ENCODE data around the gene CKAP4. TPM values are rescaled to one million over a fixed set of nuclear protein-coding genes. Genes with fewer than 3 reads are reported as not detected.

Gene CKAP4
- total RNA-seq: 10 to 100 TPM; 48.3 to 82.6 TPM
- 10 to 100 TPM; 15.3 to 82.1 TPM for polyA plus RNA-seq
- long read RNA-seq, donor 1, transcript CKAP4-201 (2 exons, 3,093 nt): major isoform, 61 of 67 reads
- long read RNA-seq, donor 1, partial matches to known transcripts: 6 of 67 reads
- long read RNA-seq, donor 1, other reads (novel, unspliced or antisense): 0 of 67 reads
- long read RNA-seq, donor 2, transcript CKAP4-201 (2 exons, 3,093 nt): major isoform, 26 of 26 reads
- long read RNA-seq, donor 2, partial matches to known transcripts: 0 of 26 reads
- long read RNA-seq, donor 2, other reads (novel, unspliced or antisense): 0 of 26 reads
- long read RNA-seq, donor 3, transcript CKAP4-201 (2 exons, 3,093 nt): major isoform, 20 of 66 reads
- long read RNA-seq, donor 3, partial matches to known transcripts: 46 of 66 reads
- long read RNA-seq, donor 3, other reads (novel, unspliced or antisense): 0 of 66 reads
- long read RNA-seq, donor 4, transcript CKAP4-201 (2 exons, 3,093 nt): major isoform, 16 of 16 reads
- long read RNA-seq, donor 4, partial matches to known transcripts: 0 of 16 reads
- long read RNA-seq, donor 4, other reads (novel, unspliced or antisense): 0 of 16 reads
- long read RNA-seq, donor 5, transcript CKAP4-201 (2 exons, 3,093 nt): major isoform, 49 of 49 reads
- long read RNA-seq, donor 5, partial matches to known transcripts: 0 of 49 reads
- long read RNA-seq, donor 5, other reads (novel, unspliced or antisense): 0 of 49 reads

- H3K4me3 ChIP-seq: peak within 1 kb of the TSS; percentile 73
- peaks cover 0 to 8% (median 3%) of the 10 kb centered on the region in 4 donors for H3K36me3 ChIP-seq (ENCODE audit: control insufficient read depth in 4 of 4, insufficient read depth in 4 of 4, low read length in 4 of 4)
- 1% methylated on average over 27 to 102 of the region's 102 CpGs for WGBS, 2 donors
- peaks cover 0 to 32% (median 10%) of the 10 kb centered on the region in 5 donors for H3K4me1 ChIP-seq (ENCODE audit: control insufficient read depth in 5 of 5, insufficient read depth in 5 of 5, low read length in 5 of 5)
- no peak for TF ChIP-seq CTCF (IDR thresholded peaks at IDR 0.05; ENCODE audit: control extremely low read depth, extremely low read depth)
- peak within 1 kb of the TSS; percentile 99 for H3K27ac ChIP-seq (ENCODE audit: low read depth in 1 of 2, low read length in 1 of 2)
- H3K9ac ChIP-seq (ENCODE audit: insufficient read depth in 1 of 2, low read length in 2 of 2): peak within 1 kb of the TSS; percentile 88 to 89
- DNase-seq: peak; percentile 85 to 95 (median 89)
- H3K9me3 ChIP-seq (ENCODE audit: control insufficient read depth in 4 of 4, insufficient read depth in 3 of 4, low read length in 3 of 4): no peaks in the 10 kb centered on the region
- peak; percentile 82 for ATAC-seq (ENCODE audit: insufficient read depth, low FRiP score)
- H3K27me3 ChIP-seq (ENCODE audit: control insufficient read depth in 3 of 3, insufficient read depth in 3 of 3, low read length in 2 of 3): no peaks in the 10 kb centered on the region
Measured at GRCh38 chr12:106247674-106248311, at the start of gene CKAP4. Gene CKAP4, minus strand, starts transcription at chr12:106248020. Its CDS starts 169 bp downstream, at chr12:106247851.

GRCh38 chr12:106297075-106297474 lies 49.3 kb upstream of the CKAP4 start:
- TF ChIP-seq CTCF (IDR thresholded peaks at IDR 0.05; ENCODE audit: control extremely low read depth, extremely low read depth): no peak
- Histone ChIP-seq H3K4me3 (no peak overlapping the region), H3K9ac (ENCODE audit: insufficient read depth in 1 of 2, low read length in 2 of 2) (no peak overlapping the region), H3K27me3 (ENCODE audit: control insufficient read depth in 3 of 3, insufficient read depth in 3 of 3, low read length in 2 of 3) (no peaks in the 10 kb centered on the region), H3K9me3 (ENCODE audit: control insufficient read depth in 4 of 4, insufficient read depth in 3 of 4, low read length in 3 of 4) (no peaks in the 10 kb centered on the region), H3K36me3 (ENCODE audit: control insufficient read depth in 4 of 4, insufficient read depth in 4 of 4, low read length in 4 of 4) (no peaks in the 10 kb centered on the region), H3K27ac (ENCODE audit: low read depth in 1 of 2, low read length in 1 of 2) (peak overlapping the region in 1 of 2 donors; percentile 86), H3K4me1 (ENCODE audit: control insufficient read depth in 5 of 5, insufficient read depth in 5 of 5, low read length in 5 of 5) (peaks cover 0 to 8% (median 5%) of the 10 kb centered on the region in 5 donors)
- no peak for DNase-seq
- ATAC-seq (ENCODE audit: insufficient read depth, low FRiP score): no peak
- WGBS, 2 donors: 89 to 90% methylated on average over 3 of the region's 3 CpGs

- no peaks in the 10 kb centered on the region for H3K9me3 ChIP-seq (ENCODE audit: control insufficient read depth in 4 of 4, insufficient read depth in 3 of 4, low read length in 3 of 4)
- 84 to 94% methylated on average over 8 of the region's 8 CpGs for WGBS, 2 donors
- DNase-seq (no peak), ATAC-seq (ENCODE audit: insufficient read depth, low FRiP score) (peak; percentile 48)
- no peaks in the 10 kb centered on the region for H3K27me3 ChIP-seq (ENCODE audit: control insufficient read depth in 3 of 3, insufficient read depth in 3 of 3, low read length in 2 of 3)
- H3K4me1 ChIP-seq (ENCODE audit: control insufficient read depth in 5 of 5, insufficient read depth in 5 of 5, low read length in 5 of 5): peaks cover 0 to 8% (median 1%) of the 10 kb centered on the region in 5 donors
- no peak for TF ChIP-seq CTCF (IDR thresholded peaks at IDR 0.05; ENCODE audit: control extremely low read depth, extremely low read depth)
- H3K36me3 ChIP-seq (ENCODE audit: control insufficient read depth in 4 of 4, insufficient read depth in 4 of 4, low read length in 4 of 4): no peaks in the 10 kb centered on the region
- H3K4me3 ChIP-seq: no peak overlapping the region
- H3K9ac ChIP-seq (ENCODE audit: insufficient read depth in 1 of 2, low read length in 2 of 2): no peak overlapping the region
- H3K27ac ChIP-seq (ENCODE audit: low read depth in 1 of 2, low read length in 1 of 2): peak overlapping the region; percentile 59 to 86
Measured at GRCh38 chr12:106296179-106296877, 48.5 kb upstream of the CKAP4 start.

Data from lung (tissue), 16 donors.